Lower lobe of right lung (tissue), 2 donors: ENCODE data around the gene PDE7B. TPM values are rescaled to one million over a fixed set of nuclear protein-coding genes. Genes with fewer than 3 reads are reported as not detected.

Experiments
- ATAC-seq, 2 donors: fragments of 200-7000 bp; cut with Tn5 transposase; one replicate each; pipeline ENCODE4 v1.9.1; 2020 to 2022; ENCODE audit warnings: mild to moderate bottlenecking in 2 of 2, moderate library complexity in 2 of 2
- DNase-seq: peaks from one replicate; pipeline ENCODE4 v3.0.0-alpha.2; 2020
- H3K27ac ChIP-seq: fragments of 200-600 bp; one replicate; pipeline ENCODE4 v1.8.0; 2022
- H3K27me3 ChIP-seq: fragments of 200-600 bp; one replicate; pipeline ENCODE4 v1.8.0; 2022; ENCODE audit warnings: low read depth
- H3K36me3 ChIP-seq: fragments of 200-600 bp; one replicate; pipeline ENCODE4 v1.8.0; 2022; ENCODE audit warnings: mild to moderate bottlenecking
- H3K4me1 ChIP-seq: fragments of 200-600 bp; one replicate; pipeline ENCODE4 v1.8.0; 2022
- H3K4me3 ChIP-seq: fragments of 200-600 bp; one replicate; pipeline ENCODE4 v1.8.0; 2022; ENCODE audit warnings: mild to moderate bottlenecking
- H3K9me3 ChIP-seq: fragments of 200-600 bp; one replicate; pipeline ENCODE4 v1.8.0; 2022
- intact Hi-C: fragments of 100-400 bp; cut with DNase I; formaldehyde crosslinking; loops from one replicate; pipeline ENCODE4 v1.11.0; 2022
- total RNA-seq: library from RNA; stranded (reverse); fragmentation: NEBNext Ultra II Directional; extraction: Animal tissue kit (Norgen Biotek cat#: 25700); gene quantifications from one replicate; pipeline ENCODE4 v1.2.1, GENCODE V29; 2021
- TF ChIP-seq, protein P1 (sequence below): fragments of 200-600 bp; IDR thresholded peaks from one replicate; pipeline ENCODE4 v1.8.0; 2022; ENCODE audit warnings: antibody characterized with exemption, mild to moderate bottlenecking
- donor health status: DM: no; HTN: yes; CAD: no; lungs with severe emphysema.

The PDE7B gene
- total RNA-seq, 1 donor from 2014 or later = 2.2 TPM

DNA sequence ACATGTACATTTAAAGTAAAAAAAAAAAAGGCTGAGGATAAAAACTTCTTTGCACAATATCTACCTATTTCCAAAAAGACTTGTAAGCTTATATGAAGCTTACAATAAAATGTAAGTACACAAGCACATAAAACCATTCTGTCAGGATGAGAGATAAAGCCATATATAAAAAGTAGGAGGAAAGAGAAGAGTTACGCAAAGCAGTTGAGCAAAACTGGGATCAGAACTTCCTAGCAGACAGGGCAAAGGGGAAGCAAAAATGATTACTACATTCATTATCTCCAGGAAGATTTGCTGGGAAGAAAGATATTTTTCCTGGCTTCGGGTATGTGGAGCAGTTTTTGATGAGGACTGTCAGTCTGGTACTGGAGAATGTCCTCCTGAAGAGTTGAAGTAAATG, 200.5 kb downstream of the PDE7B start:
- no peak overlapping the region for H3K4me3 ChIP-seq
- intact Hi-C loops = no loop called here
- no peak for DNase-seq
- no peak overlapping the region for H3K27ac ChIP-seq
- H3K9me3 ChIP-seq = no peaks in the 10 kb centered on the region
- no peaks in the 10 kb centered on the region for H3K36me3 ChIP-seq
- ATAC-seq = no peak
- no peaks in the 10 kb centered on the region for H3K27me3 ChIP-seq
- TF ChIP-seq, protein P1, sequence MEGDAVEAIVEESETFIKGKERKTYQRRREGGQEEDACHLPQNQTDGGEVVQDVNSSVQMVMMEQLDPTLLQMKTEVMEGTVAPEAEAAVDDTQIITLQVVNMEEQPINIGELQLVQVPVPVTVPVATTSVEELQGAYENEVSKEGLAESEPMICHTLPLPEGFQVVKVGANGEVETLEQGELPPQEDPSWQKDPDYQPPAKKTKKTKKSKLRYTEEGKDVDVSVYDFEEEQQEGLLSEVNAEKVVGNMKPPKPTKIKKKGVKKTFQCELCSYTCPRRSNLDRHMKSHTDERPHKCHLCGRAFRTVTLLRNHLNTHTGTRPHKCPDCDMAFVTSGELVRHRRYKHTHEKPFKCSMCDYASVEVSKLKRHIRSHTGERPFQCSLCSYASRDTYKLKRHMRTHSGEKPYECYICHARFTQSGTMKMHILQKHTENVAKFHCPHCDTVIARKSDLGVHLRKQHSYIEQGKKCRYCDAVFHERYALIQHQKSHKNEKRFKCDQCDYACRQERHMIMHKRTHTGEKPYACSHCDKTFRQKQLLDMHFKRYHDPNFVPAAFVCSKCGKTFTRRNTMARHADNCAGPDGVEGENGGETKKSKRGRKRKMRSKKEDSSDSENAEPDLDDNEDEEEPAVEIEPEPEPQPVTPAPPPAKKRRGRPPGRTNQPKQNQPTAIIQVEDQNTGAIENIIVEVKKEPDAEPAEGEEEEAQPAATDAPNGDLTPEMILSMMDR = no peak
- peaks cover 11% of the 10 kb centered on the region for H3K4me1 ChIP-seq

GRCh38 chr6:136058852-136059251, 207.4 kb downstream of the PDE7B start:
- DNase-seq (no peak), ATAC-seq (no peak)
- Histone ChIP-seq H3K27me3 (no peaks in the 10 kb centered on the region), H3K4me1 (peaks cover 4% of the 10 kb centered on the region), H3K9me3 (no peaks in the 10 kb centered on the region), H3K36me3 (no peaks in the 10 kb centered on the region), H3K27ac (no peak overlapping the region), H3K4me3 (no peak overlapping the region)
- intact Hi-C loops = no loop called here
- TF ChIP-seq, protein P1 = no peak

- no peak overlapping the region for H3K27ac ChIP-seq
- intact Hi-C loops = no loop called here
- H3K27me3 ChIP-seq = no peaks in the 10 kb centered on the region
- TF ChIP-seq, protein P1 = no peak
- ATAC-seq (no peak), DNase-seq (no peak)
- H3K4me3 ChIP-seq = no peak overlapping the region
- H3K36me3 ChIP-seq = no peaks in the 10 kb centered on the region
- no peaks in the 10 kb centered on the region for H3K9me3 ChIP-seq
- H3K4me1 ChIP-seq = peaks cover 4% of the 10 kb centered on the region
Measured at GRCh38 chr6:136059308-136059707, 207.8 kb downstream of the PDE7B start.

- ATAC-seq = no peak
- no peaks in the 10 kb centered on the region for H3K27me3 ChIP-seq
- TF ChIP-seq, protein P1 = no peak
- intact Hi-C loops = no loop called here
- H3K36me3 ChIP-seq = no peaks in the 10 kb centered on the region
- H3K4me1 ChIP-seq = peaks cover 4% of the 10 kb centered on the region
- no peak for DNase-seq
- H3K9me3 ChIP-seq = no peaks in the 10 kb centered on the region
- H3K4me3 ChIP-seq = no peak overlapping the region
- H3K27ac ChIP-seq = no peak overlapping the region
Measured at GRCh38 chr6:136060052-136060451, 208.6 kb downstream of the PDE7B start.

- Histone ChIP-seq H3K4me1 (peaks cover 4% of the 10 kb centered on the region), H3K27ac (no peak overlapping the region), H3K4me3 (no peak overlapping the region), H3K9me3 (no peaks in the 10 kb centered on the region), H3K27me3 (no peaks in the 10 kb centered on the region), H3K36me3 (no peaks in the 10 kb centered on the region)
- no peak for ATAC-seq
- TF ChIP-seq, protein P1 = no peak
- intact Hi-C loops = no loop called here
- no peak for DNase-seq
Measured at GRCh38 chr6:136060759-136061158, 209.3 kb downstream of the PDE7B start.

DNA sequence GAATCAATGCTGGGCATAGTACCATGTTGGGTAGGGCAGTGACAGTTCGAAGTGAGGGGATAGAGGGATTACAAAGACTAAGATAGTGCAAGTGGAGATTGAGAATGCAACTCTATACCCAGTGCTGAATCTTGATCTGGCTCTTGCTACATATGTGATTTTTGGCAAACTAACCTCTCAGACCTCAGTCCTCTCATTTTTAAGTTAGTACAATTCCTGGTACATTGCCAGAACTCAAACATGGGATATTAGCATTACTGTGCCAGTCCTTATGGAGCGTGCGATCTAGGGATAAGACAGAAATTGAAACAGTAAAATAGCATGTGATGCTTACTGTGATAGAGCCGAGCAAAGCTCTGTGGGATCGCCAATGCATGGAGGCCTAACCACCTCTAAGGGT, 210.2 kb downstream of the PDE7B start:
- Histone ChIP-seq H3K4me3 (no peak overlapping the region), H3K36me3 (no peaks in the 10 kb centered on the region), H3K9me3 (no peaks in the 10 kb centered on the region), H3K27ac (no peak overlapping the region), H3K4me1 (peaks cover 4% of the 10 kb centered on the region), H3K27me3 (no peaks in the 10 kb centered on the region)
- intact Hi-C loops = no loop called here
- ATAC-seq = no peak
- TF ChIP-seq, protein P1 = no peak
- no peak for DNase-seq
